HepG2 (cell line): Measurements from ENCODE around the gene KIF25. TPM values are rescaled to one million over a fixed set of nuclear protein-coding genes. Genes with fewer than 3 reads are reported as not detected.

Source experiments
- ATAC-seq: fragments of 200-7000 bp; cut with Tn5 transposase; 3 replicates; pipeline ENCODE4 v1.9.1; 2020; ENCODE audit warnings: mild to moderate bottlenecking, moderate library complexity
- BruUV-seq: library from RNA; stranded (reverse); fragments of 400-500 nt; replicated peaks from 2 replicates; lab custom pipeline; 2021; lab: Mats Ljungman, UMichigan
- CTCF ChIA-PET: fragments of 300-600 bp; formaldehyde crosslinking; extraction: SDS; loops from one replicate; lab custom pipeline; 2021; ENCODE audit warnings: low total read pairs, inconsistent platforms, low intra/inter-chr PET ratio; lab: Yijun Ruan, JAX
- POLR2A ChIA-PET: fragments of 350-600 bp; sonication (Branson Sonifier 250); formaldehyde crosslinking; loops from one replicate; lab custom pipeline; 2020; ENCODE audit warnings: antibody characterized with exemption, inconsistent platforms; lab: Yijun Ruan, JAX
- DNase-seq: peaks from one replicate; pipeline ENCODE4 v3.0.0-alpha.2; 2015; ENCODE audit warnings: low spot score
- FAIRE-seq: peaks from 3 replicates; lab custom pipeline; 2011; peaks lifted over from hg19 to GRCh38; lab: Jason Lieb, UNC
- H2AFZ ChIP-seq: one replicate; pipeline ENCODE4 v1.6.1; 2011; ENCODE audit warnings: low read length, inconsistent platforms
- H3K27ac ChIP-seq: fragments of 300-600 bp; 3 replicates; pipeline ENCODE4 v1.8.0; 2011; ENCODE audit warnings: mixed run types, mild to moderate bottlenecking, mixed read lengths, low read length, inconsistent platforms; ENCODE audit not compliant: insufficient read depth; ENCODE audit errors: extremely low read length
- H3K27me3 ChIP-seq, 2 experiments: fragments of 200-600 bp in 1 of 2; 2 replicates in 1 of 2; 3 replicates in 1 of 2; pipeline versions ENCODE4 v1.6.0 to v1.8.0; 2011; ENCODE audit warnings: low read length in 2 of 2, mild to moderate bottlenecking in 2 of 2, moderate library complexity in 2 of 2, inconsistent platforms in 1 of 2; ENCODE audit not compliant: insufficient read depth in 2 of 2, control insufficient read depth in 1 of 2
- H3K36me3 ChIP-seq, 2 experiments: fragments of 200-600 bp in 1 of 2; replicated peaks in 1 of 2; 2 replicates in 1 of 2; 3 replicates in 1 of 2; pipeline versions ENCODE4 v1.5.1 to v1.8.0; 2011; ENCODE audit warnings: low read length in 2 of 2, inconsistent platforms in 1 of 2; ENCODE audit not compliant: insufficient read depth in 2 of 2, control insufficient read depth in 1 of 2
- H3K4me1 ChIP-seq: 2 replicates; pipeline ENCODE4 v1.5.1; 2012; ENCODE audit warnings: low read length, inconsistent platforms; ENCODE audit not compliant: insufficient read depth
- H3K4me2 ChIP-seq: 2 replicates; pipeline ENCODE4 v1.6.0; 2011; ENCODE audit warnings: low read depth, low read length, inconsistent platforms
- H3K4me3 ChIP-seq, 3 experiments: fragments of 200-600 bp in 1 of 3; sonication (generic), shearing (Covaris generic) in 1 of 3; replicated peaks in 1 of 3; 2 replicates each; pipeline ENCODE4 v1.5.1; 2011 to 2016; ENCODE audit warnings: low read length in 3 of 3, inconsistent platforms in 2 of 3, low read depth in 2 of 3, mild to moderate bottlenecking in 2 of 3, control low read depth in 1 of 3, mixed read lengths in 1 of 3; ENCODE audit not compliant: insufficient read depth in 1 of 3
- H3K79me2 ChIP-seq: one replicate; pipeline ENCODE4 v1.6.1; 2011; ENCODE audit warnings: low read length, inconsistent platforms; ENCODE audit not compliant: insufficient read depth
- H3K9ac ChIP-seq: 2 replicates; pipeline ENCODE4 v1.6.0; 2011; ENCODE audit warnings: mild to moderate bottlenecking, low read depth, low read length, inconsistent platforms; ENCODE audit not compliant: insufficient read depth
- H3K9me3 ChIP-seq: 2 replicates; pipeline ENCODE4 v1.5.1; 2012; ENCODE audit warnings: mild to moderate bottlenecking, low read length
- H4K20me1 ChIP-seq: 2 replicates; pipeline ENCODE4 v1.6.0; 2011; ENCODE audit warnings: inconsistent platforms, mild to moderate bottlenecking, low read length, moderate library complexity; ENCODE audit not compliant: insufficient read depth
- ATF1 ChIP-seq: IDR thresholded peaks from 2 replicates; pipeline ENCODE4 v1.6.1; 2016; ENCODE audit warnings: mild to moderate bottlenecking, control low read depth
- HNF1B ChIP-seq: sonication (generic); formaldehyde crosslinking; IDR thresholded peaks from 2 replicates; pipeline ENCODE4 v1.5.1; 2020; ENCODE audit warnings: mild to moderate bottlenecking, moderate library complexity, missing genetic modification reagents
- PAF1 ChIP-seq: IDR thresholded peaks from 2 replicates; pipeline ENCODE4 v1.6.1; 2016; ENCODE audit warnings: missing genetic modification reagents, missing compliant biosample characterization
- POLR2AphosphoS2 ChIP-seq: IDR thresholded peaks from 2 replicates; pipeline ENCODE4 v1.6.1; 2011; ENCODE audit warnings: low read depth, low read length, improper control_type of control experiment
- RBM22 ChIP-seq: fragments of 200-400 bp; formaldehyde crosslinking; optimal IDR thresholded peaks from 2 replicates; pipeline ENCODE3; 2017; ENCODE audit warnings: mild to moderate bottlenecking, low read length, moderate library complexity
- SALL1 ChIP-seq: sonication (generic); formaldehyde crosslinking; IDR thresholded peaks from 2 replicates; pipeline ENCODE4 v1.8.0; 2022; ENCODE audit warnings: mild to moderate bottlenecking, missing genetic modification reagents
- SOX6 ChIP-seq, 2 experiments: fragments of 450-650 bp in 1 of 2; sonication (generic) in 1 of 2; formaldehyde crosslinking in 1 of 2; IDR thresholded peaks; 2 replicates each; pipeline versions ENCODE4 v1.4.0 to v1.6.1; 2017 to 2020; ENCODE audit warnings: antibody characterized with exemption in 1 of 2, mild to moderate bottlenecking in 1 of 2, missing genetic modification reagents in 1 of 2
- SRF ChIP-seq: IDR thresholded peaks from 2 replicates; pipeline ENCODE4 v1.6.1; 2011; ENCODE audit warnings: mild to moderate bottlenecking, low read depth, low read length, moderate library complexity
- ZNF382 ChIP-seq: sonication (generic); formaldehyde crosslinking; IDR thresholded peaks from 2 replicates; pipeline ENCODE4 v1.5.0; 2020; ENCODE audit warnings: missing genetic modification reagents, mild to moderate bottlenecking, borderline replicate concordance
- ZNF605 ChIP-seq: sonication (generic); formaldehyde crosslinking; IDR thresholded peaks from 2 replicates; pipeline ENCODE4 v1.8.0; 2022; ENCODE audit warnings: mild to moderate bottlenecking, missing genetic modification reagents
- ZNF607 ChIP-seq: sonication (generic); formaldehyde crosslinking; IDR thresholded peaks from 2 replicates; pipeline ENCODE4 v1.5.1; 2020; ENCODE audit warnings: missing genetic modification reagents, mild to moderate bottlenecking, borderline replicate concordance
- WGBS: methylation state at CpG from one replicate; pipeline ENCODE4 v1.1.6; 2017; ENCODE audit warnings: low lambda C conversion rate; 5-methylcytosine and 5-hydroxymethylcytosine counted together
- in situ Hi-C: cut with HindIII; loops from 2 replicates; pipeline ENCODE4 v1.10.0; 2017; ENCODE audit warnings: low pct_unique_long_range_greater_than_20kb; ENCODE audit not compliant: extremely low pct_ligation_motif_present
- intact Hi-C: fragments of 100-400 bp; cut with micrococcal nuclease; formaldehyde crosslinking; loops from one replicate; pipeline ENCODE4 v1.10.0; 2022; ENCODE audit not compliant: unreplicated experiment
- polyA plus RNA-seq, 8 experiments: library from polyadenylated mRNA; depleted of rRNA in 3 of 8; stranded (reverse) in 7 of 8; unstranded in 1 of 8; fragments of >200 nt; fragmentation: Illumina TruSeq in 4 of 8; extraction: Trizol in 4 of 8; gene quantifications; 2 replicates each; pipeline versions ENCODE4 v1.2.1 to v1.2.3, GENCODE V29; 2011 to 2016; ENCODE audit warnings: low read depth in 4 of 8, missing spikeins in 1 of 8, mixed read lengths in 1 of 8; ENCODE audit not compliant: insufficient read depth in 1 of 8
- total RNA-seq, 5 experiments: library from RNA; depleted of rRNA; stranded (reverse); fragments of >200 nt; fragmentation: Illumina TruSeq; extraction: Trizol; gene quantifications; 2 replicates each; pipeline ENCODE4 v1.2.3, GENCODE V29; 2016; ENCODE audit warnings: low read depth in 1 of 5

KIF25 gene
- total and polyA plus RNA-seq, 2 of the 13 experiments (the other 11 are each of a cell fraction or from before 2014, with no cell fraction given) = not detected

- peaks cover 17% of the 10 kb centered on the region for H3K4me1 ChIP-seq
- intact Hi-C loops = no loop called here
- no peak overlapping the region for H3K27ac ChIP-seq
- 98% methylated on average over 10 of the region's 10 CpGs for WGBS
- FAIRE-seq (no peak), DNase-seq (no peak), ATAC-seq (no peak)
- H3K4me3 ChIP-seq = no peak overlapping the region
- no peak overlapping the region for H2AFZ ChIP-seq
- H3K27me3 ChIP-seq = no peaks in the 10 kb centered on the region
- TF ChIP-seq ZNF382 (CRISPR knock-in tag) (no peak), ZNF605 (CRISPR knock-in tag) (no peak), ATF1 (CRISPR knock-in tag) (no peak), SOX6 (IDR thresholded peaks at IDR 0.05) (no peak), SOX6 (CRISPR knock-in tag; IDR thresholded peaks at IDR 0.05) (no peak), SRF (no peak)
- in situ Hi-C loops = no loop called here
- H3K9me3 ChIP-seq = no peaks in the 10 kb centered on the region
- no peak overlapping the region for H3K9ac ChIP-seq
- CTCF ChIA-PET = no interaction called here
- no TSS peak for BruUV-seq
- H3K36me3 ChIP-seq = peaks cover 15 to 43% of the 10 kb centered on the region in 2 experiments
- POLR2A ChIA-PET = no interaction called here
- H4K20me1 ChIP-seq = no peaks in the 10 kb centered on the region
- no peak overlapping the region for H3K4me2 ChIP-seq
- no peaks in the 10 kb centered on the region for H3K79me2 ChIP-seq
Measured at GRCh38 chr6:167970230-167970629, 27.2 kb upstream of the KIF25 start.

GRCh38 chr6:167972193-167972592, 25.3 kb upstream of the KIF25 start:
- BruUV-seq = no TSS peak
- POLR2A ChIA-PET = no interaction called here
- 98% methylated on average over 10 of the region's 10 CpGs for WGBS
- 0 out of 2 replicates have a peak, but pooled peaks have one; percentile 50 for TF ChIP-seq POLR2AphosphoS2
- no peak for TF ChIP-seq PAF1 (CRISPR knock-in tag)
- TF ChIP-seq SALL1 (CRISPR knock-in tag) = 0 out of 2 replicates have a peak, but pooled peaks have one; percentile 18
- peak; percentile 89 for TF ChIP-seq RBM22
- TF ChIP-seq ZNF607 (CRISPR knock-in tag) = 0 out of 2 replicates have a peak, but pooled peaks have one; percentile 32
- TF ChIP-seq HNF1B (CRISPR knock-in tag) = peak; percentile 28; the same call in 1 of the 2 replicates
- in situ Hi-C loops (no loop called here), intact Hi-C loops (no loop called here)
- ATAC-seq = no peak
- no peak overlapping the region for H3K4me2 ChIP-seq
- H2AFZ ChIP-seq = no peak overlapping the region
- H3K79me2 ChIP-seq = no peaks in the 10 kb centered on the region
- CTCF ChIA-PET = no interaction called here
- FAIRE-seq = no peak
- H3K27me3 ChIP-seq = no peaks in the 10 kb centered on the region
- H3K9me3 ChIP-seq = no peaks in the 10 kb centered on the region
- H4K20me1 ChIP-seq = no peaks in the 10 kb centered on the region
- no peaks in the 10 kb centered on the region for H3K4me1 ChIP-seq
- H3K4me3 ChIP-seq = no peak overlapping the region
- no peak for DNase-seq
- H3K9ac ChIP-seq = no peak overlapping the region
- peaks cover 9 to 30% of the 10 kb centered on the region in 2 experiments for H3K36me3 ChIP-seq
- H3K27ac ChIP-seq = no peak overlapping the region
